HEK293 (cell line): ENCODE results near the gene CELF4.

Experiments used
- CTCF ChIA-PET: fragments of 350-600 bp; formaldehyde crosslinking; extraction: SDS; loops from one replicate; lab custom pipeline; 2021; ENCODE audit warnings: antibody characterized with exemption; lab: Yijun Ruan, JAX
- POLR2A ChIA-PET: fragments of 300-600 bp; formaldehyde crosslinking; extraction: SDS; loops from one replicate; lab custom pipeline; 2020; ENCODE audit warnings: antibody characterized with exemption, inconsistent platforms; lab: Yijun Ruan, JAX
- H3K27ac ChIP-seq: fragments of 200-500 bp; sonication (Bioruptor generic); 2 replicates; pipeline ENCODE4 v1.5.1; 2014; ENCODE audit warnings: low read depth, low read length, control low read depth, inconsistent platforms; ENCODE audit errors: extremely low read depth
- H3K36me3 ChIP-seq, 2 experiments: fragments of 200-500 bp in 1 of 2; sonication (Bioruptor generic) in 1 of 2; 1 replicate in 1 of 2; 2 replicates in 1 of 2; pipeline ENCODE4 v1.5.1; 2014 to 2017; ENCODE audit warnings: inconsistent platforms in 2 of 2, low read length in 2 of 2; ENCODE audit not compliant: control insufficient read depth in 2 of 2, insufficient read depth in 1 of 2
- H3K4me1 ChIP-seq: fragments of 200-500 bp; sonication (Bioruptor generic); 2 replicates; pipeline ENCODE4 v1.5.1; 2014; ENCODE audit warnings: mild to moderate bottlenecking, low read length, inconsistent platforms; ENCODE audit not compliant: control insufficient read depth, insufficient read depth
- H3K4me3 ChIP-seq: 2 replicates; pipeline ENCODE4 v1.5.1; 2011; ENCODE audit warnings: low read depth, mild to moderate bottlenecking, control low read depth, low read length, moderate library complexity
- H3K9me3 ChIP-seq: fragments of 200-500 bp; sonication (Bioruptor generic); 2 replicates; pipeline ENCODE4 v1.5.1; 2014; ENCODE audit warnings: low read depth, low read length, inconsistent platforms; ENCODE audit not compliant: control insufficient read depth, insufficient read depth
- BCL11A ChIP-seq: fragments of 450-650 bp; formaldehyde crosslinking; IDR thresholded peaks from 2 replicates; pipeline ENCODE4 v1.5.1; 2016; ENCODE audit warnings: low read depth, missing biosample characterization, missing genetic modification characterization
- GLIS2 ChIP-seq: fragments of 450-650 bp; formaldehyde crosslinking; IDR thresholded peaks from 2 replicates; pipeline ENCODE4 v1.5.1; 2016; ENCODE audit warnings: missing biosample characterization, missing genetic modification characterization
- ZBTB20 ChIP-seq: fragments of 450-650 bp; formaldehyde crosslinking; IDR thresholded peaks from 2 replicates; pipeline ENCODE4 v1.5.1; 2016; ENCODE audit warnings: missing biosample characterization, missing genetic modification characterization
- ZBTB21 ChIP-seq: fragments of 450-650 bp; formaldehyde crosslinking; IDR thresholded peaks from 2 replicates; pipeline ENCODE4 v1.5.1; 2017; ENCODE audit warnings: missing biosample characterization, missing genetic modification characterization
- ZIC2 ChIP-seq: fragments of 450-650 bp; formaldehyde crosslinking; IDR thresholded peaks from 2 replicates; pipeline ENCODE4 v1.5.1; 2016; ENCODE audit warnings: missing biosample characterization, missing genetic modification characterization
- ZNF121 ChIP-seq: fragments of 450-650 bp; formaldehyde crosslinking; IDR thresholded peaks from 2 replicates; pipeline ENCODE4 v1.5.1; 2016; ENCODE audit warnings: missing biosample characterization, missing genetic modification characterization
- ZNF223 ChIP-seq: fragments of 450-650 bp; formaldehyde crosslinking; IDR thresholded peaks from 2 replicates; pipeline ENCODE4 v1.5.1; 2016; ENCODE audit warnings: missing biosample characterization, missing genetic modification characterization
- ZNF394 ChIP-seq: fragments of 450-650 bp; formaldehyde crosslinking; IDR thresholded peaks from 2 replicates; pipeline ENCODE4 v1.5.1; 2016; ENCODE audit warnings: missing biosample characterization, missing genetic modification characterization, mild to moderate bottlenecking, moderate library complexity, borderline replicate concordance
- ZNF404 ChIP-seq: fragments of 450-650 bp; formaldehyde crosslinking; IDR thresholded peaks from 2 replicates; pipeline ENCODE4 v1.5.1; 2017; ENCODE audit warnings: missing biosample characterization, missing genetic modification characterization
- ZNF48 ChIP-seq: fragments of 450-650 bp; formaldehyde crosslinking; IDR thresholded peaks from 2 replicates; pipeline ENCODE4 v1.5.1; 2016; ENCODE audit warnings: missing biosample characterization, missing genetic modification characterization
- ZNF514 ChIP-seq: fragments of 450-650 bp; formaldehyde crosslinking; IDR thresholded peaks from 2 replicates; pipeline ENCODE4 v1.5.1; 2016; ENCODE audit warnings: missing biosample characterization, missing genetic modification characterization
- ZNF548 ChIP-seq: fragments of 450-650 bp; formaldehyde crosslinking; IDR thresholded peaks from 2 replicates; pipeline ENCODE4 v1.5.1; 2016; ENCODE audit warnings: missing biosample characterization, missing genetic modification characterization
- ZNF560 ChIP-seq: fragments of 450-650 bp; formaldehyde crosslinking; IDR thresholded peaks from 2 replicates; pipeline ENCODE4 v1.5.1; 2017; ENCODE audit warnings: missing biosample characterization, missing genetic modification characterization, borderline replicate concordance
- ZNF571 ChIP-seq: fragments of 450-650 bp; formaldehyde crosslinking; IDR thresholded peaks from 2 replicates; pipeline ENCODE4 v1.5.0; 2017; ENCODE audit warnings: missing biosample characterization, missing genetic modification characterization
- ZNF677 ChIP-seq: fragments of 450-650 bp; IDR thresholded peaks from 2 replicates; pipeline ENCODE4 v1.5.0; 2018; ENCODE audit warnings: missing biosample characterization, mild to moderate bottlenecking, missing genetic modification characterization, moderate library complexity
- ZNF701 ChIP-seq: fragments of 450-650 bp; formaldehyde crosslinking; IDR thresholded peaks from 2 replicates; pipeline ENCODE4 v1.5.1; 2016; ENCODE audit warnings: missing biosample characterization, missing genetic modification characterization
- ZNF76 ChIP-seq: fragments of 450-650 bp; formaldehyde crosslinking; IDR thresholded peaks from 2 replicates; pipeline ENCODE4; 2016; ENCODE audit warnings: low read depth, missing biosample characterization, missing genetic modification characterization, borderline replicate concordance
- ZSCAN23 ChIP-seq: fragments of 450-650 bp; formaldehyde crosslinking; IDR thresholded peaks from 2 replicates; pipeline ENCODE4 v1.5.1; 2016; ENCODE audit warnings: missing biosample characterization, missing genetic modification characterization
- TF ChIP-seq, protein P1 (sequence below): fragments of 450-650 bp; formaldehyde crosslinking; IDR thresholded peaks from 2 replicates; pipeline ENCODE4 v1.5.1; 2017; ENCODE audit warnings: missing biosample characterization, missing genetic modification characterization
- TF ChIP-seq, protein P2 (sequence below): fragments of 450-650 bp; formaldehyde crosslinking; IDR thresholded peaks from 2 replicates; pipeline ENCODE4 v1.5.1; 2016; ENCODE audit warnings: missing biosample characterization, missing genetic modification characterization
- TF ChIP-seq, protein P3 (sequence below): fragments of 450-650 bp; formaldehyde crosslinking; IDR thresholded peaks from 2 replicates; pipeline ENCODE4 v1.5.1; 2016; ENCODE audit warnings: missing biosample characterization, missing genetic modification characterization
- TF ChIP-seq, protein P4 (sequence below): fragments of 450-650 bp; formaldehyde crosslinking; IDR thresholded peaks from 2 replicates; pipeline ENCODE4 v1.5.1; 2017; ENCODE audit warnings: missing biosample characterization, missing genetic modification characterization
- TF ChIP-seq, protein P5 (sequence below): fragments of 450-650 bp; formaldehyde crosslinking; IDR thresholded peaks from 2 replicates; pipeline ENCODE4 v1.5.1; 2016; ENCODE audit warnings: missing biosample characterization, missing genetic modification characterization, borderline replicate concordance
- TF ChIP-seq, protein P6 (sequence below): fragments of 450-650 bp; formaldehyde crosslinking; IDR thresholded peaks from 2 replicates; pipeline ENCODE4 v1.5.1; 2016; ENCODE audit warnings: missing biosample characterization, missing genetic modification characterization

CELF4 gene

DNA sequence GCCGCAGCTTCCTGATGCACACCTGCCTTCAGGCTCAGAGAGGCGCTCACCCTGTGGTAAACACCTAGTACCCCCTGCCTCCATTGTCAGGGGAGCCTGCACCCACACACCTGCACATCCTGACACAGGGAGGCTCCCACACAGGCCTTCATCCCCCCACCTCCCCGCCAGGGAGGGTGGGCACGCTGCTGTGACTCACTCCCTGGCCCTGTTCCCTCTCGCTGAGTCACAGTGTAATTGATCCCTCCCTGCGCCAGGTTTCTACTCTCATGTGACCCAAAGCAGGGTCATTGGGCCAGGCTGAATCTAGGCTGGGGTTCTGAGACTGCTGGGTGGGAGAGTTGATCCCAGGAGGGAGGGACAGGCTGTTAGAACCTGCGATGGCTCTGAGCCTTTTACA, 8.5 kb upstream of the CELF4 start (continued):
- TF ChIP-seq, protein P1, sequence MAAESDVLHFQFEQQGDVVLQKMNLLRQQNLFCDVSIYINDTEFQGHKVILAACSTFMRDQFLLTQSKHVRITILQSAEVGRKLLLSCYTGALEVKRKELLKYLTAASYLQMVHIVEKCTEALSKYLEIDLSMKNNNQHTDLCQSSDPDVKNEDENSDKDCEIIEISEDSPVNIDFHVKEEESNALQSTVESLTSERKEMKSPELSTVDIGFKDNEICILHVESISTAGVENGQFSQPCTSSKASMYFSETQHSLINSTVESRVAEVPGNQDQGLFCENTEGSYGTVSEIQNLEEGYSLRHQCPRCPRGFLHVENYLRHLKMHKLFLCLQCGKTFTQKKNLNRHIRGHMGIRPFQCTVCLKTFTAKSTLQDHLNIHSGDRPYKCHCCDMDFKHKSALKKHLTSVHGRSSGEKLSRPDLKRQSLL = no peak
- TF ChIP-seq, protein P2, sequence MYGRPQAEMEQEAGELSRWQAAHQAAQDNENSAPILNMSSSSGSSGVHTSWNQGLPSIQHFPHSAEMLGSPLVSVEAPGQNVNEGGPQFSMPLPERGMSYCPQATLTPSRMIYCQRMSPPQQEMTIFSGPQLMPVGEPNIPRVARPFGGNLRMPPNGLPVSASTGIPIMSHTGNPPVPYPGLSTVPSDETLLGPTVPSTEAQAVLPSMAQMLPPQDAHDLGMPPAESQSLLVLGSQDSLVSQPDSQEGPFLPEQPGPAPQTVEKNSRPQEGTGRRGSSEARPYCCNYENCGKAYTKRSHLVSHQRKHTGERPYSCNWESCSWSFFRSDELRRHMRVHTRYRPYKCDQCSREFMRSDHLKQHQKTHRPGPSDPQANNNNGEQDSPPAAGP = peak; percentile 92
- TF ChIP-seq GLIS2 (tag by site-specific recombination) = peak; percentile 92
- no peak for TF ChIP-seq ZNF571 (tag by site-specific recombination)
- TF ChIP-seq ZNF121 (tag by site-specific recombination) = no peak
- no peak for TF ChIP-seq ZNF548 (tag by site-specific recombination)
- TF ChIP-seq, all 188 proteins: peak for 31

DNA sequence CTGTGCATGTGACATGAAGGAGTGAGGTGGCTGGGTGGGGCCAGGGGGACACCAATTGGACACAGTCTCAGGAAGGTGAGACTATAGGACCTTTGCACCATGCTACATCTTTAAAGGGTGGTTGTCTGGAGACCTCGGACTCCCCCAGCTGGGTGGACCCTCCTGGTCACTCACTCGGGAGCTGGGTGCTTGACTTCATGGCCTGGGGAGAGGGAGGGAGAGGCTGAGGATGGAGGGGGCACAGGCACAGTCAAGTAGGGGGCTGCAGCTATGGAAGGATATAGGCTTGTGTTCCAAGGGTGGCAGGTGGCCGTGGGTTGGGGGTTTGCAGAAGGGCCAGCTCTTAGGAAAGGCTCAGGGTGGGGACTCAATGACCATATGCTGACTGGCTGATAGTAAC, 7.1 kb upstream of the CELF4 start:
- H3K4me3 ChIP-seq = no peak overlapping the region
- H3K36me3 ChIP-seq = no peaks in the 10 kb centered on the region
- no peaks in the 10 kb centered on the region for H3K4me1 ChIP-seq
- CTCF ChIA-PET = no interaction called here
- no peak overlapping the region for H3K27ac ChIP-seq
- TF ChIP-seq, protein P3, sequence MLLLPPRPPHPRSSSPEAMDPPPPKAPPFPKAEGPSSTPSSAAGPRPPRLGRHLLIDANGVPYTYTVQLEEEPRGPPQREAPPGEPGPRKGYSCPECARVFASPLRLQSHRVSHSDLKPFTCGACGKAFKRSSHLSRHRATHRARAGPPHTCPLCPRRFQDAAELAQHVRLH (tag by site-specific recombination) = no peak
- TF ChIP-seq BCL11A (tag by site-specific recombination) (no peak), ZSCAN23 (tag by site-specific recombination) (no peak), ZNF514 (tag by site-specific recombination) (no peak), ZNF571 (tag by site-specific recombination) (no peak), ZNF76 (tag by site-specific recombination) (no peak), ZNF394 (tag by site-specific recombination) (no peak), ZNF677 (tag by site-specific recombination) (no peak)
- TF ChIP-seq, protein P4, sequence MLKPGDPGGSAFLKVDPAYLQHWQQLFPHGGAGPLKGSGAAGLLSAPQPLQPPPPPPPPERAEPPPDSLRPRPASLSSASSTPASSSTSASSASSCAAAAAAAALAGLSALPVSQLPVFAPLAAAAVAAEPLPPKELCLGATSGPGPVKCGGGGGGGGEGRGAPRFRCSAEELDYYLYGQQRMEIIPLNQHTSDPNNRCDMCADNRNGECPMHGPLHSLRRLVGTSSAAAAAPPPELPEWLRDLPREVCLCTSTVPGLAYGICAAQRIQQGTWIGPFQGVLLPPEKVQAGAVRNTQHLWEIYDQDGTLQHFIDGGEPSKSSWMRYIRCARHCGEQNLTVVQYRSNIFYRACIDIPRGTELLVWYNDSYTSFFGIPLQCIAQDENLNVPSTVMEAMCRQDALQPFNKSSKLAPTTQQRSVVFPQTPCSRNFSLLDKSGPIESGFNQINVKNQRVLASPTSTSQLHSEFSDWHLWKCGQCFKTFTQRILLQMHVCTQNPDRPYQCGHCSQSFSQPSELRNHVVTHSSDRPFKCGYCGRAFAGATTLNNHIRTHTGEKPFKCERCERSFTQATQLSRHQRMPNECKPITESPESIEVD (tag by site-specific recombination) = no peak
- H3K9me3 ChIP-seq = no peaks in the 10 kb centered on the region
- POLR2A ChIA-PET = no interaction called here

DNA sequence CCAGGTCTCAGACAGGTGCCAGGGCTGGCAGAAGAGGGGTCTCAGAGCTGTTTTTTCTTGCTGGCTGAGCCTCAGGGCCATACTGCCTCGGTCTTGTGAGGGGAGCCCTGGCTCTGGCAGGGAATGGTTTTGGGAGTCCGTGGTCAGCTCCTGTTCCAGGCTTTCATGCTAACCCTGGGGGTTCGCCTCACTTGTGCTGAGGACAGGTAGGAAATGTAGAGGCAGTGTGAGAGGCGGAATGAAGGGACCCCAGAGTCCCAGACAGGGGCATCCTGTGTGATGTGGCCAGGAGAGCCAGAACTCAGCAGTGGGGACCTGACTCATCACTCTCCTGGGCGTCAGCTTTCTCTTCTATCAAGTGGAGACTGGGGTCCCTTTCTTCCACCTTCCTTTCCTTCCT, 5.7 kb upstream of the CELF4 start:
- Histone ChIP-seq H3K9me3 (no peaks in the 10 kb centered on the region), H3K36me3 (no peaks in the 10 kb centered on the region), H3K4me3 (no peak overlapping the region), H3K4me1 (no peaks in the 10 kb centered on the region), H3K27ac (no peak overlapping the region)
- CTCF ChIA-PET = no interaction called here
- POLR2A ChIA-PET = no interaction called here
- TF ChIP-seq ZIC2 (no peak), ZNF48 (tag by site-specific recombination) (no peak), ZNF701 (tag by site-specific recombination) (no peak), ZNF404 (tag by site-specific recombination) (no peak), ZNF223 (no peak), ZBTB21 (tag by site-specific recombination) (no peak), ZNF121 (tag by site-specific recombination) (no peak), ZNF560 (no peak), ZBTB20 (tag by site-specific recombination) (no peak)
- TF ChIP-seq, protein P5, sequence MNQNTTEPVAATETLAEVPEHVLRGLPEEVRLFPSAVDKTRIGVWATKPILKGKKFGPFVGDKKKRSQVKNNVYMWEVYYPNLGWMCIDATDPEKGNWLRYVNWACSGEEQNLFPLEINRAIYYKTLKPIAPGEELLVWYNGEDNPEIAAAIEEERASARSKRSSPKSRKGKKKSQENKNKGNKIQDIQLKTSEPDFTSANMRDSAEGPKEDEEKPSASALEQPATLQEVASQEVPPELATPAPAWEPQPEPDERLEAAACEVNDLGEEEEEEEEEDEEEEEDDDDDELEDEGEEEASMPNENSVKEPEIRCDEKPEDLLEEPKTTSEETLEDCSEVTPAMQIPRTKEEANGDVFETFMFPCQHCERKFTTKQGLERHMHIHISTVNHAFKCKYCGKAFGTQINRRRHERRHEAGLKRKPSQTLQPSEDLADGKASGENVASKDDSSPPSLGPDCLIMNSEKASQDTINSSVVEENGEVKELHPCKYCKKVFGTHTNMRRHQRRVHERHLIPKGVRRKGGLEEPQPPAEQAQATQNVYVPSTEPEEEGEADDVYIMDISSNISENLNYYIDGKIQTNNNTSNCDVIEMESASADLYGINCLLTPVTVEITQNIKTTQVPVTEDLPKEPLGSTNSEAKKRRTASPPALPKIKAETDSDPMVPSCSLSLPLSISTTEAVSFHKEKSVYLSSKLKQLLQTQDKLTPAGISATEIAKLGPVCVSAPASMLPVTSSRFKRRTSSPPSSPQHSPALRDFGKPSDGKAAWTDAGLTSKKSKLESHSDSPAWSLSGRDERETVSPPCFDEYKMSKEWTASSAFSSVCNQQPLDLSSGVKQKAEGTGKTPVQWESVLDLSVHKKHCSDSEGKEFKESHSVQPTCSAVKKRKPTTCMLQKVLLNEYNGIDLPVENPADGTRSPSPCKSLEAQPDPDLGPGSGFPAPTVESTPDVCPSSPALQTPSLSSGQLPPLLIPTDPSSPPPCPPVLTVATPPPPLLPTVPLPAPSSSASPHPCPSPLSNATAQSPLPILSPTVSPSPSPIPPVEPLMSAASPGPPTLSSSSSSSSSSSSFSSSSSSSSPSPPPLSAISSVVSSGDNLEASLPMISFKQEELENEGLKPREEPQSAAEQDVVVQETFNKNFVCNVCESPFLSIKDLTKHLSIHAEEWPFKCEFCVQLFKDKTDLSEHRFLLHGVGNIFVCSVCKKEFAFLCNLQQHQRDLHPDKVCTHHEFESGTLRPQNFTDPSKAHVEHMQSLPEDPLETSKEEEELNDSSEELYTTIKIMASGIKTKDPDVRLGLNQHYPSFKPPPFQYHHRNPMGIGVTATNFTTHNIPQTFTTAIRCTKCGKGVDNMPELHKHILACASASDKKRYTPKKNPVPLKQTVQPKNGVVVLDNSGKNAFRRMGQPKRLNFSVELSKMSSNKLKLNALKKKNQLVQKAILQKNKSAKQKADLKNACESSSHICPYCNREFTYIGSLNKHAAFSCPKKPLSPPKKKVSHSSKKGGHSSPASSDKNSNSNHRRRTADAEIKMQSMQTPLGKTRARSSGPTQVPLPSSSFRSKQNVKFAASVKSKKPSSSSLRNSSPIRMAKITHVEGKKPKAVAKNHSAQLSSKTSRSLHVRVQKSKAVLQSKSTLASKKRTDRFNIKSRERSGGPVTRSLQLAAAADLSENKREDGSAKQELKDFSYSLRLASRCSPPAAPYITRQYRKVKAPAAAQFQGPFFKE (tag by site-specific recombination) = no peak
- TF ChIP-seq, protein P6, sequence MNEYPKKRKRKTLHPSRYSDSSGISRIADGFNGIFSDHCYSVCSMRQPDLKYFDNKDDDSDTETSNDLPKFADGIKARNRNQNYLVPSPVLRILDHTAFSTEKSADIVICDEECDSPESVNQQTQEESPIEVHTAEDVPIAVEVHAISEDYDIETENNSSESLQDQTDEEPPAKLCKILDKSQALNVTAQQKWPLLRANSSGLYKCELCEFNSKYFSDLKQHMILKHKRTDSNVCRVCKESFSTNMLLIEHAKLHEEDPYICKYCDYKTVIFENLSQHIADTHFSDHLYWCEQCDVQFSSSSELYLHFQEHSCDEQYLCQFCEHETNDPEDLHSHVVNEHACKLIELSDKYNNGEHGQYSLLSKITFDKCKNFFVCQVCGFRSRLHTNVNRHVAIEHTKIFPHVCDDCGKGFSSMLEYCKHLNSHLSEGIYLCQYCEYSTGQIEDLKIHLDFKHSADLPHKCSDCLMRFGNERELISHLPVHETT (tag by site-specific recombination) = no peak
